Limb (tissue), 2 donors: Measurements from ENCODE around the gene FOXN3.

Experiments used
- DNase-seq, 2 donors: peaks; one replicate each; pipeline ENCODE4 v3.0.0-alpha.2; 2016; ENCODE audit errors: extremely low spot score in 2 of 2

Gene FOXN3

GRCh38 chr14:89430391-89431236 lies 13.6 kb upstream of the FOXN3 start:
- no peak for DNase-seq

GRCh38 chr14:89429199-89430181 lies 12.5 kb upstream of the FOXN3 start:
- peak in 1 of 2 donors; percentile 51 for DNase-seq

GRCh38 chr14:89428546-89429198 lies 11.6 kb upstream of the FOXN3 start:
- DNase-seq = peak in 1 of 2 donors; percentile 54

GRCh38 chr14:89428173-89428523 lies 11.1 kb upstream of the FOXN3 start:
- no peak for DNase-seq

GRCh38 chr14:89427426-89428172 lies 10.6 kb upstream of the FOXN3 start:
- DNase-seq = no peak

- no peak for DNase-seq
Measured at GRCh38 chr14:89425931-89426330, 8.9 kb upstream of the FOXN3 start.

- no peak for DNase-seq
Measured at GRCh38 chr14:89424241-89424640, 7.2 kb upstream of the FOXN3 start.

- no peak for DNase-seq
Measured at GRCh38 chr14:89422952-89423345, 5.9 kb upstream of the FOXN3 start.

GRCh38 chr14:89422181-89422951 lies 5.3 kb upstream of the FOXN3 start:
- DNase-seq = no peak

GRCh38 chr14:89420502-89420901 lies 3.5 kb upstream of the FOXN3 start:
- no peak for DNase-seq

- no peak for DNase-seq
Measured at GRCh38 chr14:89419973-89420482, 3.0 kb upstream of the FOXN3 start.

GRCh38 chr14:89418976-89419375 lies 1.9 kb upstream of the FOXN3 start:
- DNase-seq = no peak

GRCh38 chr14:89418452-89418851 lies 1.4 kb upstream of the FOXN3 start:
- DNase-seq = no peak

- DNase-seq = peak in 1 of 2 donors; percentile 75
Measured at GRCh38 chr14:89417465-89418225, 612 bp upstream of the FOXN3 start.

GRCh38 chr14:89416002-89416995 lies 734 bp downstream of the FOXN3 start:
- DNase-seq = peak; percentile 96 to 100

- DNase-seq = no peak
Measured at GRCh38 chr14:89415159-89415558, 1.9 kb downstream of the FOXN3 start.

GRCh38 chr14:89411976-89412375 lies 5.1 kb downstream of the FOXN3 start:
- no peak for DNase-seq

- DNase-seq = no peak
Measured at GRCh38 chr14:89409961-89410360, 7.1 kb downstream of the FOXN3 start.
